Panc1 (cell line): ENCODE measurements around the gene CCDC154. TPM values are rescaled to one million over a fixed set of nuclear protein-coding genes. Genes with fewer than 3 reads are reported as not detected.

ENCODE experiments used
- ATAC-seq: fragments of 200-7000 bp; cut with Tn5 transposase; 2 replicates; pipeline ENCODE4 v1.9.1; 2020; ENCODE audit warnings: mild to moderate bottlenecking, moderate library complexity
- BruUV-seq: library from RNA; stranded (reverse); fragments of 400-500 nt; replicated peaks from 2 replicates; lab custom pipeline; 2021; lab: Mats Ljungman, UMichigan
- CTCF ChIA-PET: fragments of 300-600 bp; sonication (Branson Sonifier 250); formaldehyde crosslinking; loops from one replicate; lab custom pipeline; 2022; ENCODE audit warnings: antibody characterized with exemption; lab: Charles Lee
- POLR2A ChIA-PET: fragments of 300-600 bp; sonication (Branson Sonifier 250); formaldehyde crosslinking; loops from one replicate; lab custom pipeline; 2022; ENCODE audit warnings: antibody characterized with exemption; lab: Charles Lee
- DNase-seq: peaks from one replicate; pipeline ENCODE4 v3.0.0-alpha.2; 2010; ENCODE audit warnings: low read depth, low spot score
- H3K27ac ChIP-seq: 2 replicates; pipeline ENCODE4 v1.5.1; 2011; ENCODE audit warnings: mild to moderate bottlenecking, low read length, inconsistent platforms
- H3K27me3 ChIP-seq: fragments of 200-500 bp; sonication (Bioruptor generic); 2 replicates; pipeline ENCODE4 v1.6.0; 2014; ENCODE audit warnings: low read length, inconsistent platforms; ENCODE audit not compliant: control insufficient read depth, insufficient read depth
- H3K36me3 ChIP-seq: fragments of 200-500 bp; sonication (Bioruptor generic); 2 replicates; pipeline ENCODE4 v1.5.1; 2014; ENCODE audit warnings: inconsistent platforms, mild to moderate bottlenecking, low read length, moderate library complexity; ENCODE audit not compliant: control insufficient read depth, insufficient read depth
- H3K4me1 ChIP-seq: 2 replicates; pipeline ENCODE4 v1.5.1; 2011; ENCODE audit warnings: inconsistent platforms, mild to moderate bottlenecking, low read length, moderate library complexity; ENCODE audit not compliant: control insufficient read depth, insufficient read depth
- H3K4me3 ChIP-seq, 2 experiments: 2 replicates each; pipeline ENCODE4 v1.5.1; 2011 to 2012; ENCODE audit warnings: low read depth in 2 of 2, low read length in 2 of 2, mild to moderate bottlenecking in 2 of 2, inconsistent platforms in 1 of 2, moderate library complexity in 1 of 2
- H3K9me3 ChIP-seq: fragments of 200-500 bp; sonication (Bioruptor generic); 2 replicates; pipeline ENCODE4 v1.5.1; 2014; ENCODE audit warnings: low read depth, mild to moderate bottlenecking, inconsistent platforms, low read length, moderate library complexity; ENCODE audit not compliant: control insufficient read depth, insufficient read depth
- CTCF ChIP-seq: fragments of 450-650 bp; IDR thresholded peaks from 2 replicates; pipeline ENCODE4 v1.5.1; 2017; ENCODE audit warnings: mild to moderate bottlenecking
- POLR2AphosphoS5 ChIP-seq: IDR thresholded peaks from 2 replicates; pipeline ENCODE4 v1.6.1; 2012; ENCODE audit warnings: mild to moderate bottlenecking, low read depth, low read length, moderate library complexity
- SIN3A ChIP-seq: IDR thresholded peaks from 2 replicates; pipeline ENCODE4 v1.6.1; 2012; ENCODE audit warnings: low read depth, mild to moderate bottlenecking, low read length, moderate library complexity, borderline replicate concordance; ENCODE audit not compliant: insufficient read depth
- TCF7L2 ChIP-seq: IDR thresholded peaks from 2 replicates; pipeline ENCODE4 v1.6.1; 2011; ENCODE audit warnings: mild to moderate bottlenecking, low read depth, low read length, inconsistent platforms
- in situ Hi-C: cut with HindIII; loops from 2 replicates; pipeline ENCODE4 v1.10.0; 2016; ENCODE audit warnings: low sequenced_read_pairs, low pct_unique_long_range_greater_than_20kb
- intact Hi-C: fragments of 100-400 bp; cut with micrococcal nuclease; formaldehyde crosslinking; loops from one replicate; pipeline ENCODE4 v1.10.0; 2022; ENCODE audit not compliant: unreplicated experiment
- total RNA-seq: library from RNA; stranded (reverse); gene quantifications from one replicate; pipeline ENCODE4 v1.2.1, GENCODE V29; 2021; ENCODE audit not compliant: unreplicated experiment
- TF ChIP-seq, protein P1 (sequence below), 2 experiments: IDR thresholded peaks; 2 replicates each; pipeline ENCODE4 v1.6.1; 2011 to 2012; ENCODE audit warnings: low read depth in 2 of 2, control low read depth in 1 of 2, low read length in 1 of 2, mild to moderate bottlenecking in 1 of 2, moderate library complexity in 1 of 2; ENCODE audit not compliant: insufficient read depth in 1 of 2

CCDC154 gene
- total RNA-seq, 1 experiment from 2014 or later, result 2.0 TPM

DNA sequence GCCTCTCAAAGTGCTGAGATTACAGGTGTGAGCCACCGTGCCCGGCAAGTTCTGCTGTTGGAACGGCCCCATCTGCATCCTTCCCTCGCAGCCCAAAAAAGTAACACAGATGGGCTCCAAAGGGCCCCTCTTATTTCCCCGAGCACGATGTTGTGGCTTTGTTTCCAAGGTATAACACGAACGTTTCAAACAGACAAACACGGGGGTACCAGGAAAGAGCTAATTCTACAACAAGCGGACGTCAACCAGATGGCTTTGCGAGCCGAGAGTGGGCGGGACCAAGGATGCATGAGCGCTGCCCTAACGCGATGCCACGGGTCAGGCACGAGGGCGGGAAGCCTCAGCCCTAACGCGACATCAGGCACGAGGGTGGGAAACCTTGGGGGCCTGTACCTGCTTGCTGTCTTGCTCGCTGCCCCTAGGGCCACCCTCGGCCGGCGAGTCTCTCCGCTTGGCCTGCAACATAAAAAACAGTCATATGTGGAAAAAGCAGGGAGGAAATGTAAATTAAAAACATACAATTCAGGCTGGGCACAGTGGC is 54.0 kb downstream of the CCDC154 start:
- no TSS peak for BruUV-seq
- CTCF ChIA-PET, result interaction anchor here (1.0 kb wide), 1 partner anchor 26 kb away, joined by 3 read pairs; no protein-coding TSS in a partner anchor
- POLR2A ChIA-PET, result no interaction called here
- H3K27ac ChIP-seq, result no peak overlapping the region
- DNase-seq (no peak), ATAC-seq (no peak)
- intact Hi-C loops, result no loop called here
- no peaks in the 10 kb centered on the region for H3K9me3 ChIP-seq
- in situ Hi-C loops, result no loop called here
- no peaks in the 10 kb centered on the region for H3K27me3 ChIP-seq
- TF ChIP-seq TCF7L2, result no peak
- TF ChIP-seq, protein P1, sequence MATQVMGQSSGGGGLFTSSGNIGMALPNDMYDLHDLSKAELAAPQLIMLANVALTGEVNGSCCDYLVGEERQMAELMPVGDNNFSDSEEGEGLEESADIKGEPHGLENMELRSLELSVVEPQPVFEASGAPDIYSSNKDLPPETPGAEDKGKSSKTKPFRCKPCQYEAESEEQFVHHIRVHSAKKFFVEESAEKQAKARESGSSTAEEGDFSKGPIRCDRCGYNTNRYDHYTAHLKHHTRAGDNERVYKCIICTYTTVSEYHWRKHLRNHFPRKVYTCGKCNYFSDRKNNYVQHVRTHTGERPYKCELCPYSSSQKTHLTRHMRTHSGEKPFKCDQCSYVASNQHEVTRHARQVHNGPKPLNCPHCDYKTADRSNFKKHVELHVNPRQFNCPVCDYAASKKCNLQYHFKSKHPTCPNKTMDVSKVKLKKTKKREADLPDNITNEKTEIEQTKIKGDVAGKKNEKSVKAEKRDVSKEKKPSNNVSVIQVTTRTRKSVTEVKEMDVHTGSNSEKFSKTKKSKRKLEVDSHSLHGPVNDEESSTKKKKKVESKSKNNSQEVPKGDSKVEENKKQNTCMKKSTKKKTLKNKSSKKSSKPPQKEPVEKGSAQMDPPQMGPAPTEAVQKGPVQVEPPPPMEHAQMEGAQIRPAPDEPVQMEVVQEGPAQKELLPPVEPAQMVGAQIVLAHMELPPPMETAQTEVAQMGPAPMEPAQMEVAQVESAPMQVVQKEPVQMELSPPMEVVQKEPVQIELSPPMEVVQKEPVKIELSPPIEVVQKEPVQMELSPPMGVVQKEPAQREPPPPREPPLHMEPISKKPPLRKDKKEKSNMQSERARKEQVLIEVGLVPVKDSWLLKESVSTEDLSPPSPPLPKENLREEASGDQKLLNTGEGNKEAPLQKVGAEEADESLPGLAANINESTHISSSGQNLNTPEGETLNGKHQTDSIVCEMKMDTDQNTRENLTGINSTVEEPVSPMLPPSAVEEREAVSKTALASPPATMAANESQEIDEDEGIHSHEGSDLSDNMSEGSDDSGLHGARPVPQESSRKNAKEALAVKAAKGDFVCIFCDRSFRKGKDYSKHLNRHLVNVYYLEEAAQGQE (IDR thresholded peaks at IDR 0.05; ENCODE audit: insufficient read depth in 1 of 2, low read depth in 2 of 2, low read length in 1 of 2), result no peak
- no peak for TF ChIP-seq SIN3A
- no peak for TF ChIP-seq CTCF
- TF ChIP-seq POLR2AphosphoS5, result no peak
- no peaks in the 10 kb centered on the region for H3K36me3 ChIP-seq
- no peaks in the 10 kb centered on the region for H3K4me1 ChIP-seq
- no peak overlapping the region for H3K4me3 ChIP-seq

DNA sequence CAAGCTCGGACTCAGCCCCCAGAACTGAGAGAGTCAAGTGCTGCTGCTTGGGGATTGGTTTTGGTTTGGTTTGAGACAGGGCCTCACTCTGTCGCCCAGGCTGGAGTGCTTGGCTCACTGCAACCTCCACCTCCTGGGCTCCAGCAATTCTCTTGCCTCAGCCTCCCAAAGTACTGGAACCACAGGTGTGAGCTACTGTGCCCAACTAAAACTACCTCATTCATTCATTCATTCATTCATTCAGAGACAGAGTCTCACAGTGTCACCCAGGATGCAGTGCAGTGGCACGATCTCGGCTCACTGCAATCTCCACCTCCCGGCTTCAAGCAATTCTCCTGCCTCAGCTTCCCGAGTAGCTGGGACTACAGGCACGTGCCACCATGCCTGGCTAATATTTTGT is 54.6 kb downstream of the CCDC154 start:
- ATAC-seq (no peak), DNase-seq (no peak)
- CTCF ChIA-PET, result interaction anchor here (1.0 kb wide), 1 partner anchor 25 kb away, joined by 3 read pairs; no protein-coding TSS in a partner anchor
- Histone ChIP-seq H3K27me3 (no peaks in the 10 kb centered on the region), H3K27ac (no peak overlapping the region), H3K9me3 (no peaks in the 10 kb centered on the region), H3K4me1 (no peaks in the 10 kb centered on the region), H3K36me3 (no peaks in the 10 kb centered on the region), H3K4me3 (no peak overlapping the region)
- no peak for TF ChIP-seq POLR2AphosphoS5
- no peak for TF ChIP-seq CTCF
- TF ChIP-seq TCF7L2, result no peak
- TF ChIP-seq, protein P1 (IDR thresholded peaks at IDR 0.05; ENCODE audit: insufficient read depth in 1 of 2, low read depth in 2 of 2, low read length in 1 of 2), result no peak
- TF ChIP-seq SIN3A, result no peak
- no TSS peak for BruUV-seq
- intact Hi-C loops, result no loop called here
- in situ Hi-C loops, result no loop called here
- POLR2A ChIA-PET, result no interaction called here
